HG02642 (cell line): ENCODE measurements around the gene MEGF8.
"Not testable (repeated sequence)": the region's sequence is repeated elsewhere in the genome, so short reads cannot be mapped to it uniquely, and the experiment has no call there.

Source experiments
- ATAC-seq: cut with Tn5 transposase; IDR thresholded peaks from one replicate; pipeline ENCODE4 v1.9.1; 2021; ENCODE audit warnings: mild to moderate bottlenecking; ENCODE audit not compliant: unreplicated experiment, poor library complexity

MEGF8 gene

DNA sequence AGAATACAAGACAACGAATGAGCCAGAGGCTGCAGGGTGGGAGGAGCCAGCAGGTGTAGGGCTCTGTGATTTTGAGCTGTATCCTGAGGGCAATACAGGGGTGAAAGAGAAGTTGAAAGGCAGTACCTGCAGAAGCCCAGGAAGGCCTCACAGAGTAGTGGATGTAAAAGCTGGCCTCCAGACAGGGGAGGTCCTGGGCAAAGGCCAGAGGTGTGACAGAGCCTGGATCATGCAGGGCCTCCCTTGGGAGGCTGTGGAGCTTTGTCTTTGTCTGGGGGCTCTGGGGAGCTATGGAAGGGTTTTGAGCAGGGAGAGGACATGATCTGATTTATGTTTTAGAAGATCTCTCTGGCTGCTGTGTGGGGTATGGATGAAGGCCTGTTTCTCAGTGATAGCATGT, 2.7 kb downstream of the MEGF8 start:
- ATAC-seq: no peak

DNA sequence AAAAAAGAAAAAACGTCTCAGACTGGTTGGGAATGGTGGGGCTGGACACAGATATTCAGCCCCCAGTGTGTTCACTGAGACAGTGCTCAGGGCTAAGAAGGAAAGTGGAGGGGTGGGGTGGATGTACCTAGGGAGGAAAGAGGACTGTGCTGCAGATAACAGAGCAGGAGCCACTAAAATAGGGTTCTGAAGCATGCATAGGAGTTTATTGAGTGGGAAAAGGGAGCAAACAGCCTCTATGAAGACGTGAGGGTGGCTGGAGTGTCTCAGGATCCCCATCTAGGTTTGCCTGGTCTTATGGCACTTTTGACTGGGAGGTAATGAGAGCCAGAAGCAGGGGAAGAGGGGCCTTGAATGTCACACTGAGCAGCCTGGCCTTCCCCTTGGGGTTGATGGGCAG, 3.4 kb downstream of the MEGF8 start:
- ATAC-seq: no peak

DNA sequence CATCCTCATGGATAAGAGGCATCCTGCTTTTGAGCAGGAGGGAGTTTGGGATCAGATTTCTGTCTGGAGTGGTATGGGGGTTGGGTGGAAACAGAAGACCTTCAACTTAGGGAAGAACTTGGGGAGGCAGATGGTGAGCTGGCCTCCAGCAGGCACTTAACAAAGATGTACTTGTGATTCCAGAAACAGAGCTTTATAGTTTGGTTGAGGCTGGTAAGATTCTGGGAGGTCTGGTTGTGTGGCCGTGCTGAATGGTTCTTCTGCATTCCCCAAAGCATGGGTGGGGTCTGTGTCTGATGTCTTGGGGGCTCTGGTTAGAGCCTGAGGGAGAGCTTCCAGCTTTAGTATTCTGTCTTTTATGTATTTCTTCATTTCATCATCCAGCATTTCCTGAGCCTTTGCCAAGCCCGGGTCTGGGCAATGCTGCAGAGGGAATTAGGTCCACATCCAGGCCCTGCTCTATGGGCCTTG, 4.8 kb downstream of the MEGF8 start:
- no peak for ATAC-seq

DNA sequence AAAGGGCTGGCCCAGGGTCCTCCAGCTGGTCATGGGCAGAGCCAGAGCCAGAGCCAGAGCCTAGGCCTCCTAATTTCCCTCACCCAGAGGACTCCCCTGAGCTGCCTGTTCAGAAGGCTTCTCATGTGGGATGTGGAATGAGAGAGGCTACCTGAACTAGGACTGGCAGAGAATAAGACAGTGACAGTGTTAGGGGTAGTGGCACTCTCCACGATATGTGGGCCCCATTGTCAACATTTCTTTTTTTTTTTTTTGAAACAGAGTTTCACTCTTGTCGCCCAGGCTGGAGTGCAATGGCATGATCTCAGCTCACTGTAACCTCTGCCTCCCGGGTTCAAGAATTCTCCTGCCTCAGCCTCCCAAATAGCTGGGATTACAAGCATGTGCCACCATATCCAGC, 5.9 kb downstream of the MEGF8 start:
- not testable (repeated sequence) for ATAC-seq

DNA sequence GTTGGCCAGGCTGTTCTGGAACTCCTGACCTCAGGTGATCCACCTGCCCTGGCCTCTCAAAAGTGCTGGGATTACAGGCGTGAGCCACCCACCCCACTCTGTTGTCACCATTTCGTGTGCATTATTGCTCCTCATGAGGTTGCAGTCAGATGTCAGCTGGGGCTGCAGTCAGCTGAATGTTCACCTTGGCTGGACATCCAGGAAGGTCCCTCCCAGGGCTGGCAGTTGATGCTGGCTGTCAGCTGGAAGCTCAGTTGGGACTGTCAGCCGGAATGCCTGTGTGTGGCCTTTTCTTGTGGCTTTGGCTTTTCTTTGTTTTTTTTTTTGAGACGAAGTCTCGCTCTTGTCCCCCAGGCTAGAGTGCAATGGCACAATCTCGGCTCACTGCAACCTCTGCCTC, 6.6 kb downstream of the MEGF8 start:
- no peak for ATAC-seq

DNA sequence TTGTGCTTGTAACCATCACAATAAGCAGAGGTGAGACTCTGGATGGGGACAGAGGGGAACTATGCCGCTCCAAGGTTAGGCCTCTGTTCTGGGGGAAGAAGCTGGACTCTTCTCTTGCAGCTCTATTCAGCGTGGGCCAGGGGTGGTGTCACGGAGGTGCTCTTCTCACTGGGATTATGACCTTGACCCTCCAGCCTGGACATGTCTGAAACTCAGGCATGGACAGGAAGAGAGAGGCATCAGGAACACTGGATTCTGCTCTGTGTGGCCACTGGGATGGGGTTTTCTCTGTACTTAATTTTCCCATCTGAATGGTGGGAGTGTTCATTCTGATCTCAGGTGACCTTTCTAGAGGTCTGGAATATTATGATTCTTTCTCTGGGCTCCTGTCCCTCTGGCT, 7.6 kb downstream of the MEGF8 start:
- no peak for ATAC-seq

DNA sequence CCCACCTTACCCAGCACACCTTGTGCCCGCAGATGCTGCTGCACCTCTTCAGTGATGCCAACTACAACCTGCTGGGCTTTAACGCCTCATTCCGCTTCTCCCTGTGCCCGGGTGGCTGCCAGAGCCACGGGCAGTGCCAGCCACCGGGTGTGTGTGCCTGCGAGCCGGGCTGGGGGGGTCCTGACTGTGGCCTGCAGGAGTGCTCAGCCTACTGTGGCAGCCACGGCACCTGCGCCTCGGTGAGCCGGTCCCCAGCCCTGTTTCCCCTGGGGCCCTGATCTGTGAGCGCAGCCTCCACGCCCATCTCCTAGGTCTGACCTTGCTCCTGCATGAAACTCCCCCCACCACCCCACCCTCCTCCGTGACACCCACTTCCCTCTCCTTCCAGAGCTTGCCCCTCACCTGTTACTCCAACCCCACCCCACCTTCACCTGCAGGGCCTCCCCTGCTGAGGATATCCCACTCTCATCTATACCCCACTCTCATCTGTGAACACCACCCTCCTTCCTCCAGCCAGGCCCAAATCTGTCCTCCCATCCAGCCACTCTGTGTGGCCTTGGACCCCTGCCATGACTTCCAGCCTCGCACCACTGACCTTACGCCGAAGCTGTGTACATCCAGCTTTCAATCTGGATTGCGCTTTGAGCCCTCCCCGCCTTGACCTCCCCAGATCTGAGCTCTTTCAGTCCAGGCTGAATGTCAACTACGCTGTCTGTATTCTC, 8.7 kb downstream of the MEGF8 start:
- no peak for ATAC-seq

DNA sequence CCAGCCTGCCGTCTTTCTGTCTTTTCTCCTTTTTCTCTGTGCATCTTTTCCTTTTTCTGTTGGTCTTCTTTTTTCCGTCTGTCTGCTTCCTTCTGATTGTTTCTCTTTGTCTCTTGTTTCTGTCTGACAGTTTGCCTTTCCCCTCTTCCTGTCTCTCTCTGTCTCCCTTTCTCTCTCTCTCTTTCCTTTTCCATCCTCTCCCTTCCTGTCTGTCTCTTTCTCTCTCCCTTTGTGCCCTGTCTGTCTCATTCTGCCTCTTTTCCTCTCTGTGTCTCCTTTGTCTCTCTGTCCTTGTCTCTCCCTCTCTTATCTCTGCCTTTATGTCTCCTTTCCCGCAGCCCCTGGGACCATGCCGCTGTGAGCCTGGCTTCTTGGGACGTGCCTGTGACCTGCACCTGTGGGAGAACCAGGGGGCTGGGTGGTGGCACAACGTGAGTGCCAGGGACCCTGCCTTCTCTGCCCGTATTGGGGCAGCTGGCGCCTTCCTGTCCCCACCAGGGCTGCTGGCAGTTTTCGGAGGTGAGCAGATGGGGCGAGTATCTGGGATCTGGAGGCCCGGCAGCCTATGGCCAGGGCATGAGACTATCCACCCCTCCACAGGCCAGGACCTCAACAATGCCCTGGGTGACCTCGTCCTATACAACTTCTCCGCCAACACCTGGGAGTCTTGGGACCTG, 9.4 kb downstream of the MEGF8 start:
- ATAC-seq: no peak

DNA sequence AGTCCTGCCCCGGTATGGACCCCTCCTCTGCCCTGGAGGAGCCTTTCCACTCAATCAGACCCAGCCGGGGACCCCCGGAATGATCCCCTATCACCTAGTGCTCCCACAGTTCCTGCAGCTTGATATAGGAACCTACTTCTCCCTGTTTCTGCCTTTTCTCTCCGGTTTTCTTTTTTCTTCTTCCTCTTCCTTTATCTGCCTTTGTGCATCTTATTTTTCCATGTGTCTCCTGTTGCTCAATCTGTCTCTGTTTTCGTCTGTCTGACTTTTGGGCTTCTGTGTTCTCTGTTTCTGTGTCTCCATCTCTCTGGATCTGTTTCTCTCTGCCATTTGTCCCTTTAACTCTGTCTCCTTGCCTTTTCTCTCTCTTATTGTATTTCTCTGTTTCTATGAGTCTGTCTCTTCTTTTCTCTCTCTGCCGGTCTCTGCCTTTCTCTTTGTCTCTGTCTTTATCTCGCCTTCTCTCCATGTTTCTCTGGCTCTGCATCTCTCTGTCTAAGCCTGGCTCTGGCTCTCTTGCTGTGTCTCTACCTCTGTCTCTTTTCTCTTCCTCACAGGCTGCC, 10.0 kb downstream of the MEGF8 start:
- ATAC-seq: no peak

DNA sequence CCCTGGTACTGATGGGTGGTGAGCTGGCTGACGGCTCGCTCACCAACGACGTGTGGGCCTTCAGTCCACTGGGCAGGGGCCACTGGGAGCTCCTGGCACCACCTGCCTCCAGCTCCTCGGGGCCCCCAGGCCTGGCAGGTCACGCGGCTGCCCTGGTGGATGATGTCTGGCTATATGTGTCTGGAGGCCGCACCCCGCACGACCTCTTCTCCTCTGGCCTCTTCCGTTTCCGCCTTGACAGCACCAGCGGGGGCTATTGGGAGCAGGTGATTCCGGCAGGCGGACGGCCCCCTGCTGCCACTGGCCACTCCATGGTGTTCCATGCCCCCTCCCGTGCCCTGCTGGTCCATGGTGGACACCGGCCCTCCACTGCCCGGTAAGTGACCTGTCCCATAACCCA, 10.5 kb downstream of the MEGF8 start:
- no peak for ATAC-seq

DNA sequence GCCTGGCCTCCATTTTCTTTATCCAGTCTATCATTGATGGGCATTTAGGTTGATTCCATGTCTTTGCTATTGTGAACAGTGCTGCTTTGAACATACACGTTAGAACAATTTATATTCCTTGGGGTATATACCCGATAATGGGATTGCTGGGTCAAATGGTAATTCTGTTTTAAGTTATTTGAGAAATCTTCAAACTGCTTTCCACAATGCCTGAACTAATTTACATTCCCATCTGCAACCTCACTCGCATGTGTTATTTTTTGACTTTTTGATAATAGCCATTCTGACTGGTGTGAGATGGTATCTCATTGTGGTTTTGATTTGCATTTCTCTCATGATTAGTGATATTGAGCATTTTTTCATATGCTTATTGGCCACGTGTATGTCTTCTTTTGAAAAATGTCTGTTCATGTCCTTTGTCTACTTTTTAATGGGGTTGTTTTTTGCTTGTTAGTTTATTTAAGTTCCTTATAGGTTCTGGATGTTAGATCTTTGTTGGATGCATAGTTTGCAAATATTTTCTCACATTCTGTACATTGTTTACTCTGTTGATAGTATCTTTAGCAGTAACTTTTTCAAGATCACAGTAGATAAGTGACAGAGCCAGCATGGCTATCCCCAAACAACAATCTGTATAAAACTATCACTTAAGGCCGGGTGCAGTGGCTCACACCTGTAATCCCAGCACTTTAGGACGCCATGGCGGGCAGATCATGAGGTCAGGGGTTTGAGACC, 13.9 kb downstream of the MEGF8 start:
- not testable (repeated sequence) for ATAC-seq

DNA sequence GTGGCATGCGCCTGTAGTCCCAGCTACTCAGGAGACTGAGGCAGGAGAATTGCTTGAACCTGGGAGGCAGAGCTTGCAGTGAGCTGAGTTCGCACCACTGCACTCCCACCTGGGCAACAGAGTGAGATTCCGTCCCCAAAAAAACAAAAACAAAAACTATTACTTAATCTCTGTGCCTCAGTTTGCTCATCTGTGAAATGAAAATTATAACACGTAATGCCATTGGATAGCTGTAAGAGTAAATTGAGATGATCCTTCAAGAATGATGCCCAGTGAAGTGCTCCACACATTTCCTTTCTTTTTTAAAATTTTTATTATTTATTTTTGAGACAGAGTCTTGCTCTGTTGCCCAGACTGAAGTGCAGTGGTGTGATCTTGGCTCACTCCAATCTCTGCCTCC, 14.5 kb downstream of the MEGF8 start:
- ATAC-seq: not testable (repeated sequence)

DNA sequence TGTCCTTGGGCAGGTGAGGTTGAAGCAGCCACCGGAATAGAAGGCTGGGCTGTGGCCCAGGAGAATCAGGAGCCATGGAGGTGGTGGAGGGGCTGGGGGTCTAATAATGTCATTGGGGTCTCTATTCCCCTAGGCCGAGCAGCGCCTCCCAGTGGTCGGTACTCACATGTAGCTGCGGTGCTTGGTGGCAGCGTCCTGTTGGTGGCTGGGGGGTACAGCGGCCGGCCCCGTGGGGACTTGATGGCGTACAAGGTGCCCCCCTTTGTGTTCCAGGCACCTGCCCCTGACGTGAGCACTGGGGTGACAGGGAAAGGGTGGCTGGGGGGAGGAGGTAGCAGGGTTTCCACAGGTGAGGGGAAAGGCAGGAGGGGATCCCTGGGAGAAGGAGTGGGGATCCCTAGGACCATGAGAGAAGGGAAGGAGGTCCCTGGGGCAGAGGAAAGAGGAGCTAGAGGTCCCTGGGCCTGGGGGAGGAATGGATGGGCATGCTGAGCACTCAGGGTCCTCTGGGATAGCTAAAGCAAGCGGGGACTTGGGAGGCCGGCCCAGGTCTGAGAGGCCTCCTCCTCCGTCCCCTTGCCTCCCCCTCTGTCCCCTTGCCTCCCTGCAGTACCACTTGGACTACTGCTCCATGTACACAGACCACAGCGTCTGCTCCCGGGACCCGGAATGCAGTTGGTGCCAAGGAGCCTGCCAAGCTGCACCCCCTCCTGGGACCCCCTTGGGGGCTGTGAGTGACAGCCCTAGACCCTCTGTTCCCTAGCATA, 18.1 kb downstream of the MEGF8 start:
- no peak for ATAC-seq

DNA sequence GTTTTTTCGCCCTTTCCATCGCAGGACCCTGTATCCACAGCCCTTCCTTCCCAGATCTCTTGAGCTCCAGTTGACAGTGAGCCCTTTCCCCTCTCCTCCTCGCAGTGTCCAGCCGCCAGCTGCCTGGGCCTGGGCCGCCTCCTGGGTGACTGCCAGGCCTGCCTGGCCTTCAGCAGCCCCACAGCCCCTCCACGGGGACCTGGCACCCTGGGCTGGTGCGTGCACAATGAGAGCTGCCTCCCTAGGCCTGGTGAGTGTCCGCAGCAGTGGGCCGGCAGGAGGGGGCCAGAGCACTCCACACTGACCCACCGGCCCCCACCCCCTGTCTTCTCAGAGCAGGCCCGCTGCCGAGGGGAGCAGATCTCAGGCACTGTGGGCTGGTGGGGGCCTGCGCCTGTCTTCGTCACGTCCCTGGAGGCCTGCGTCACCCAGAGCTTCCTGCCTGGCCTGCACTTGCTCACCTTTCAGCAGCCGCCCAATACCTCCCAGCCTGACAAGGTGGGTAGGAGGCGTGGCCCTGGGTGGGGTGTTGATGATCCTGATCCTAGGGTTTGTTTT, 19.0 kb downstream of the MEGF8 start:
- ATAC-seq: no peak

DNA sequence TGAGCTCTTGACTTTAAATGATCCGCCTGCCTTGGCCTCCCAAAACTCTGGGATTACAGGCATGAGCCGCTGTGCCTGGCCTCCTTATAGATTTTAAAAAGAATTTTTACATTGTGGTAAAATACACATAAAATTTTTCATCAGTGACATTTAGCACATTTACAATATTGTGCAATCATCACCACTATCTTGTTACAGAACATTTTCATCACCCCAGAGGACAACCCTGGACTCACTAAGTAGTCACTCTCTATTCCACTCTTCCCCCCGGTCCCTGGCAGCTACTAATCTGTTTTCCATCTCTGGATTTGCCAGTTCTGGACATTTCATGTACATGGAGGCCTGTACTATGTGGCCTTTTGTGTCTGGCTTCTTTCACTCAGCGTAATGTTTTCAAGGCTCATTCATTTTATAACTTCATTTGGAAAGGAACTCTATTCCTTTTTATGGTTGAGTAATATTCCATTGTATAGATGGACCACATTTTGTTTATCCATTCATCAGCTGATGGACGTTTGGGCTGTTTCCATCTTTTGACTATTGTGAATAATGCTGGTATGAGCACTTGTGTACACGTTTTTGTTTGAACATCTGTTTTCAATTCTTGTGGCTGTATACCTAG, 19.9 kb downstream of the MEGF8 start:
- ATAC-seq: no peak

DNA sequence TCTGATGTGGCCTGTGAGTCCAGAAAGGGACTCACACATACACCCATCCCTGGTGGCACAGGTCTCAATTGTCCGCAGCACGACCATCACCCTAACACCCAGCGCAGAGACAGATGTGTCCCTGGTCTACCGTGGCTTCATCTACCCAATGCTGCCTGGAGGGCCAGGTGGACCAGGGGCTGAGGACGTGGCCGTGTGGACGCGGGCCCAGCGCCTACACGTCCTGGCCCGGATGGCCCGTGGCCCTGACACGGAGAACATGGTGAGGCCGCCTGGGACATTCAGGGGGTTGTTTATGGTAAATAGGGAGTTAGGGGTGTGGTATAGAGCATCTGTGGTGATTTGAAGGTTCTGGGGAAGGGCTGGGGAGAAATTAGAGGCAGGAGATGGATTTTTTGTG, 22.8 kb downstream of the MEGF8 start:
- no peak for ATAC-seq

DNA sequence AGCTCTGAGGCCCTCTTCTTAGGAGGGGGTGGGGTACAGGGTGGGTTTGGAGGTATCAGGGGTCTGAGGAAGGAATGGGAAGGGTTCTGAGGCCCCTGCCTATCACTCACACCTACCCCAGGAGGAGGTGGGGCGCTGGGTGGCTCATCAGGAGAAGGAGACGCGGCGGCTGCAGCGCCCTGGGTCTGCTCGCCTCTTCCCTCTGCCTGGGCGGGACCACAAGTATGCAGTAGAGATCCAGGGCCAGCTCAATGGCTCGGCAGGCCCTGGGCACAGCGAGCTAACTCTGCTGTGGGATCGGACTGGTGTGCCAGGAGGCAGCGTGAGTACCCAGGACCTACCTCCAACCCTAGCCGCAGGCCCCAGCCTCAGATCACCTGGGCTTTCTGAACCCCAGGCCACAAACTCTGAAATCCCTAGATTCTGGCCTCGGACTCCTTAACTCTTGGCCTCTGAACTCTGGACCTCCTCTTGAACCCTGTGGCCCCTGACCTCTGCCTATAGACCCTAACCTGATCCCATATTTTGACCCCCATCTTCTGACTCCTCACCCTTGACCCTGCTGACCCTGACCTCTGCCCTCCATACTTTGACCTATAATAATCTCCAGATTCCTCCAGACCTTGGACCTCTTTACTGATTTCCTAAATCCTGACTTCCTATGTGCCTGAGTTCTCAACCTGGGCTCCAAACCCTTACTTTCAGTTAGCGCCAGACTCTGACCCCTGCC, 24.1 kb downstream of the MEGF8 start:
- ATAC-seq: no peak

DNA sequence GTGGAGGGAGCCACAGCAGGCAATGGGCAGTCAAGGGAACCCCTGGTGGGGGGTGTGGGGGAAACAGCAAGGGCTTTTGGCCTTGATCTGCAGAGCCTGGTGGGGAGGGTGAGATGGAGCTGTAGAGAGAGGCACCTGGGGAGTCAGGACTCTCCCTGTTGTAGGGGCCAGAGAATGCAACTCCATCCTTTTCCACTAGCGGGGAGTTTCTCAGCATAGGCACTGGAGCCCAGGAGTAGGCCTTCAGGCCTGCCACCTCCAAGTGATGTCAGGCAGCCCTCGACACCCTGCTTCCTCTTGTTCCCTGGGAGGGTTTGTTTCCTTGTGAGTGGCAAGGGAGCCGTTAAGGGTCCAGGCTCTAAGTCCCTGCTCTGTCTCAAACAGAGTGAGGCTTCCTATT, 25.0 kb downstream of the MEGF8 start:
- no peak for ATAC-seq
